Mesendoderm (in vitro differentiated cells): ENCODE results near the gene STAT5B.
A peak's percentile ranks its signal among the peaks of the same experiment; 100 is the strongest.
"Not testable (repeated sequence)": the region's sequence is repeated elsewhere in the genome, so short reads cannot be mapped to it uniquely, and the experiment has no call there.

ENCODE experiments used
- DNase-seq: peaks from one replicate; pipeline ENCODE4 v3.0.0; 2013
- H2AK5ac ChIP-seq: 2 replicates; pipeline ENCODE4 v1.6.1; 2013; ENCODE audit warnings: low read length, inconsistent platforms
- H2BK120ac ChIP-seq: 2 replicates; pipeline ENCODE4 v1.6.1; 2013; ENCODE audit warnings: low read depth, mild to moderate bottlenecking, low read length, moderate library complexity, mixed read lengths
- H2BK15ac ChIP-seq: replicated peaks from 2 replicates; pipeline ENCODE4 v1.6.1; 2013; ENCODE audit warnings: low read depth, mild to moderate bottlenecking, moderate library complexity
- H2BK5ac ChIP-seq: 2 replicates; pipeline ENCODE4 v1.6.1; 2013; ENCODE audit warnings: low read length, inconsistent platforms
- H3K18ac ChIP-seq: 2 replicates; pipeline ENCODE4 v1.6.1; 2013; ENCODE audit warnings: mild to moderate bottlenecking, low read length, mixed read lengths
- H3K23ac ChIP-seq: one replicate; pipeline ENCODE4 v1.6.1; 2013; ENCODE audit warnings: low read length
- H3K27ac ChIP-seq: 2 replicates; pipeline ENCODE4 v1.5.1; 2013; ENCODE audit warnings: low read depth, mild to moderate bottlenecking, inconsistent platforms, low read length, moderate library complexity
- H3K27me3 ChIP-seq: 2 replicates; pipeline ENCODE4 v1.6.1; 2013; ENCODE audit warnings: low read length, control low read depth, mild to moderate bottlenecking, inconsistent platforms; ENCODE audit not compliant: insufficient read depth, poor library complexity
- H3K36me3 ChIP-seq: 2 replicates; pipeline ENCODE4 v1.6.1; 2013; ENCODE audit warnings: low read length, inconsistent platforms; ENCODE audit not compliant: control insufficient read depth, insufficient read depth
- H3K4ac ChIP-seq: one replicate; pipeline ENCODE4 v1.6.1; 2013; ENCODE audit warnings: low read depth, mild to moderate bottlenecking, low read length, moderate library complexity
- H3K4me1 ChIP-seq: 2 replicates; pipeline ENCODE4 v1.6.1; 2013; ENCODE audit warnings: low read depth, low read length, inconsistent platforms; ENCODE audit not compliant: control insufficient read depth
- H3K4me2 ChIP-seq: 2 replicates; pipeline ENCODE4 v1.6.1; 2013; ENCODE audit warnings: low read length
- H3K4me3 ChIP-seq: 2 replicates; pipeline ENCODE4 v1.5.1; 2013; ENCODE audit warnings: mild to moderate bottlenecking, low read length
- H3K56ac ChIP-seq: one replicate; pipeline ENCODE4 v1.6.1; 2013; ENCODE audit warnings: low read length
- H3K79me1 ChIP-seq: 2 replicates; pipeline ENCODE4 v1.6.1; 2013; ENCODE audit warnings: low read length, inconsistent platforms
- H3K79me2 ChIP-seq: 2 replicates; pipeline ENCODE4 v1.6.1; 2013; ENCODE audit warnings: mild to moderate bottlenecking, low read length; ENCODE audit not compliant: control insufficient read depth, insufficient read depth
- H3K9ac ChIP-seq: 2 replicates; pipeline ENCODE4 v1.6.1; 2013; ENCODE audit warnings: low read length, inconsistent platforms
- H4K5ac ChIP-seq: one replicate; pipeline ENCODE4 v1.6.1; 2013; ENCODE audit warnings: low read length
- H4K8ac ChIP-seq: one replicate; pipeline ENCODE4 v1.6.1; 2013; ENCODE audit warnings: low read depth, mild to moderate bottlenecking, control low read depth, low read length, moderate library complexity
- WGBS: extraction: QIAGEN DNeasy Blood & Tissue Kit; methylation state at CpG from one replicate; pipeline ENCODE4 v1.1.7; 2013; ENCODE audit warnings: low lambda C conversion rate, missing lambda C conversion rate; ENCODE audit not compliant: insufficient coverage; ENCODE audit errors: extremely low coverage; 5-methylcytosine and 5-hydroxymethylcytosine counted together

STAT5B gene

GRCh38 chr17:42266918-42267766, 9.0 kb downstream of the STAT5B start:
- H3K4me2 ChIP-seq: no peak overlapping the region
- H3K4ac ChIP-seq: no peak overlapping the region
- no peak overlapping the region for H2BK15ac ChIP-seq
- H3K4me3 ChIP-seq: no peak overlapping the region
- no CpG with 5 or more reads among the region's 9 CpGs for WGBS
- H3K27me3 ChIP-seq: no peaks in the 10 kb centered on the region
- no peaks in the 10 kb centered on the region for H3K4me1 ChIP-seq
- H3K36me3 ChIP-seq: no peaks in the 10 kb centered on the region
- no peak overlapping the region for H4K8ac ChIP-seq
- peaks cover 3% of the 10 kb centered on the region for H3K79me1 ChIP-seq
- no peak overlapping the region for H4K5ac ChIP-seq
- peak; percentile 51 for DNase-seq
- H2BK120ac ChIP-seq: no peak overlapping the region
- no peak overlapping the region for H3K27ac ChIP-seq
- no peak overlapping the region for H3K18ac ChIP-seq
- H3K9ac ChIP-seq: no peak overlapping the region
- no peak overlapping the region for H2AK5ac ChIP-seq
- H3K56ac ChIP-seq: no peak overlapping the region
- H3K23ac ChIP-seq: no peak overlapping the region
- peaks cover 9% of the 10 kb centered on the region for H3K79me2 ChIP-seq
- no peak overlapping the region for H2BK5ac ChIP-seq

- Histone ChIP-seq H3K23ac (no peak overlapping the region), H3K18ac (no peak overlapping the region), H2AK5ac (no peak overlapping the region), H3K79me1 (peaks cover 3% of the 10 kb centered on the region), H2BK15ac (no peak overlapping the region), H2BK120ac (no peak overlapping the region), H3K9ac (no peak overlapping the region), H2BK5ac (no peak overlapping the region), H3K27me3 (no peaks in the 10 kb centered on the region), H3K4me3 (no peak overlapping the region), H3K4me2 (no peak overlapping the region), H3K56ac (no peak overlapping the region), H4K8ac (no peak overlapping the region), H3K36me3 (no peaks in the 10 kb centered on the region), H4K5ac (no peak overlapping the region), H3K79me2 (peaks cover 9% of the 10 kb centered on the region), H3K4ac (no peak overlapping the region), H3K4me1 (no peaks in the 10 kb centered on the region), H3K27ac (no peak overlapping the region)
- DNase-seq: no peak
- no CpG with 5 or more reads among the region's 2 CpGs for WGBS
These were observed 9.7 kb downstream of the STAT5B start for GRCh38 chr17:42266462-42266861.

- H2BK15ac ChIP-seq, H4K5ac ChIP-seq, H2BK120ac ChIP-seq, H2AK5ac ChIP-seq, H3K4me3 ChIP-seq, H3K56ac ChIP-seq, H3K4me2 ChIP-seq, H3K4me1 ChIP-seq, H3K36me3 ChIP-seq, H3K27ac ChIP-seq, DNase-seq, H3K18ac ChIP-seq, H4K8ac ChIP-seq, H3K4ac ChIP-seq, H3K79me2 ChIP-seq, H2BK5ac ChIP-seq, H3K79me1 ChIP-seq, H3K23ac ChIP-seq, H3K27me3 ChIP-seq, H3K9ac ChIP-seq: not testable (repeated sequence)
- WGBS: no CpG with 5 or more reads among the region's 4 CpGs
These were observed 11.8 kb downstream of the STAT5B start for GRCh38 chr17:42264366-42264765.

- H3K4me2 ChIP-seq: no peak overlapping the region
- WGBS: no CpG with 5 or more reads among the region's 6 CpGs
These were observed 15.9 kb downstream of the STAT5B start for GRCh38 chr17:42260318-42260717.

GRCh38 chr17:42255445-42255844, 20.7 kb downstream of the STAT5B start:
- Histone ChIP-seq H2AK5ac (no peak overlapping the region), H2BK120ac (no peak overlapping the region), H3K4ac (no peak overlapping the region), H3K4me2 (no peak overlapping the region), H3K27ac (no peak overlapping the region), H3K56ac (no peak overlapping the region), H3K9ac (no peak overlapping the region), H4K8ac (no peak overlapping the region), H3K23ac (no peak overlapping the region), H3K4me1 (no peaks in the 10 kb centered on the region), H3K79me2 (no peaks in the 10 kb centered on the region), H2BK5ac (no peak overlapping the region), H3K79me1 (no peaks in the 10 kb centered on the region), H3K36me3 (no peaks in the 10 kb centered on the region), H2BK15ac (no peak overlapping the region), H3K4me3 (no peak overlapping the region), H3K18ac (no peak overlapping the region), H4K5ac (no peak overlapping the region), H3K27me3 (no peaks in the 10 kb centered on the region)
- WGBS: no CpG with 5 or more reads among the region's 8 CpGs
- DNase-seq: no peak

More at GRCh38 chr17:42260318-42260717, 15.9 kb downstream of the STAT5B start:
- Histone ChIP-seq H4K5ac (no peak overlapping the region), H2BK15ac (no peak overlapping the region), H3K27ac (no peak overlapping the region), H3K18ac (no peak overlapping the region), H2BK5ac (no peak overlapping the region), H3K27me3 (no peaks in the 10 kb centered on the region), H3K79me1 (no peaks in the 10 kb centered on the region), H4K8ac (no peak overlapping the region), H3K4ac (no peak overlapping the region), H3K23ac (no peak overlapping the region), H3K4me3 (no peak overlapping the region), H2BK120ac (no peak overlapping the region), H3K56ac (no peak overlapping the region), H3K79me2 (no peaks in the 10 kb centered on the region), H2AK5ac (no peak overlapping the region), H3K36me3 (no peaks in the 10 kb centered on the region), H3K4me1 (no peaks in the 10 kb centered on the region), H3K9ac (no peak overlapping the region)
- no peak for DNase-seq

GRCh38 chr17:42253578-42253977, 22.6 kb downstream of the STAT5B start:
- no CpG with 5 or more reads among the region's 5 CpGs for WGBS
- Histone ChIP-seq H2BK5ac (no peak overlapping the region), H3K4ac (no peak overlapping the region), H3K4me3 (no peak overlapping the region), H3K56ac (no peak overlapping the region), H3K36me3 (no peaks in the 10 kb centered on the region), H3K4me2 (no peak overlapping the region), H3K79me2 (no peaks in the 10 kb centered on the region), H3K27ac (no peak overlapping the region), H3K18ac (no peak overlapping the region), H3K27me3 (no peaks in the 10 kb centered on the region), H2AK5ac (no peak overlapping the region), H2BK15ac (no peak overlapping the region), H4K5ac (no peak overlapping the region), H3K79me1 (no peaks in the 10 kb centered on the region), H3K23ac (no peak overlapping the region), H4K8ac (no peak overlapping the region), H3K4me1 (no peaks in the 10 kb centered on the region), H3K9ac (no peak overlapping the region), H2BK120ac (no peak overlapping the region)
- DNase-seq: no peak
